ENCODE data around the gene ZNF334.

- TF ChIP-seq POLR2A (IDR thresholded peaks at IDR 0.05) = no peak
- no peak for TF ChIP-seq CTCF (IDR thresholded peaks at IDR 0.05)
- no peak for TF ChIP-seq POLR2AphosphoS5 (IDR thresholded peaks at IDR 0.05; ENCODE audit: insufficient read depth in 1 of 2, low read depth in 1 of 2)
Observed at GRCh38 chr20:46488451-46488850, 24.9 kb downstream of the ZNF334 start.

Data from vagina (tissue), 2 donors.